CD4-positive, alpha-beta memory T cell (primary cell): ENCODE measurements around the gene GSTA2. TPM values are rescaled to one million over a fixed set of nuclear protein-coding genes. Genes with fewer than 3 reads are reported as not detected.
"Not testable (repeated sequence)": the region's sequence is repeated elsewhere in the genome, so short reads cannot be mapped to it uniquely, and the experiment has no call there.

ENCODE experiments used
- CTCF ChIA-PET: fragments of 350-600 bp; sonication (Branson Sonifier 250); formaldehyde crosslinking; loops from one replicate; lab custom pipeline; 2021; ENCODE audit warnings: inconsistent platforms; ENCODE audit not compliant: partially characterized antibody; lab: Charles Lee
- POLR2A ChIA-PET: fragments of 350-600 bp; sonication (Branson Sonifier 250); formaldehyde crosslinking; loops from one replicate; lab custom pipeline; 2021; ENCODE audit not compliant: partially characterized antibody; lab: Charles Lee
- DNase-seq, 5 donors: peaks; one replicate each; pipeline versions ENCODE4 v3.0.0 to v3.0.0-alpha.2; 2020 to 2022; ENCODE audit warnings: mixed read lengths in 1 of 5
- H3K27ac ChIP-seq: one replicate; pipeline ENCODE4 v1.7.0; 2013; ENCODE audit warnings: low read depth, low read length
- H3K27me3 ChIP-seq: 2 replicates; pipeline ENCODE4 v1.7.0; 2013; ENCODE audit warnings: mild to moderate bottlenecking, low read length, moderate library complexity; ENCODE audit not compliant: insufficient read depth
- H3K36me3 ChIP-seq: 2 replicates; pipeline ENCODE4 v1.7.0; 2013; ENCODE audit warnings: mild to moderate bottlenecking, low read length, moderate library complexity; ENCODE audit not compliant: insufficient read depth
- H3K4me1 ChIP-seq: 2 replicates; pipeline ENCODE4 v1.7.0; 2013; ENCODE audit warnings: mild to moderate bottlenecking, low read length, moderate library complexity; ENCODE audit not compliant: insufficient read depth
- H3K4me3 ChIP-seq, 2 donors: one replicate each; pipeline ENCODE4 v1.7.0; 2013; ENCODE audit warnings: low read length in 2 of 2, mild to moderate bottlenecking in 1 of 2
- H3K9me3 ChIP-seq, 2 donors: one replicate each; pipeline ENCODE4 v1.7.0; 2013; ENCODE audit warnings: low read length in 2 of 2, control low read depth in 1 of 2; ENCODE audit not compliant: control insufficient read depth in 1 of 2
- H3K27ac Mint-ChIP-seq, 7 donors: one replicate each; pipeline ENCODE4 v1.8.0; 2020 to 2021; ENCODE audit warnings: mixed read lengths in 7 of 7, mild to moderate bottlenecking in 6 of 7, inconsistent platforms in 3 of 7, moderate library complexity in 3 of 7
- H3K27me3 Mint-ChIP-seq, 2 donors: one replicate each; pipeline ENCODE4 v1.8.0; 2020 to 2021; ENCODE audit warnings: mixed read lengths in 2 of 2
- H3K36me3 Mint-ChIP-seq, 2 donors: one replicate each; pipeline ENCODE4 v1.8.0; 2020 to 2021; ENCODE audit warnings: mixed read lengths in 2 of 2, inconsistent platforms in 1 of 2, mild to moderate bottlenecking in 1 of 2
- H3K4me1 Mint-ChIP-seq, 4 donors: one replicate each; pipeline ENCODE4 v1.8.0; 2020 to 2021; ENCODE audit warnings: mixed read lengths in 4 of 4, mild to moderate bottlenecking in 1 of 4
- H3K4me3 Mint-ChIP-seq, 8 donors: one replicate each; pipeline ENCODE4 v1.8.0; 2020 to 2021; ENCODE audit warnings: mixed read lengths in 8 of 8, mild to moderate bottlenecking in 7 of 8, moderate library complexity in 6 of 8, inconsistent platforms in 3 of 8
- H3K9me3 Mint-ChIP-seq, 8 donors: one replicate each; pipeline ENCODE4 v1.8.0; 2020 to 2021; ENCODE audit warnings: mixed read lengths in 8 of 8, mild to moderate bottlenecking in 5 of 8, inconsistent platforms in 3 of 8, moderate library complexity in 1 of 8
- intact Hi-C: fragments of 100-400 bp; cut with micrococcal nuclease; formaldehyde crosslinking; loops from one replicate; pipeline ENCODE4 v1.15.1; 2023
- polyA plus RNA-seq, 2 donors: library from polyadenylated mRNA; unstranded; fragments of 300-500 nt; fragmentation: Illumina TruSeq; gene quantifications; one replicate each; pipeline ENCODE4 v1.2.3, GENCODE V29; 2021
- total RNA-seq, 2 experiments: library from RNA; stranded (reverse); gene quantifications; one replicate each; pipeline ENCODE4 v1.2.3, GENCODE V29; 2021

The GSTA2 gene
- total RNA-seq, result not detected
- polyA plus RNA-seq, result not detected

DNA sequence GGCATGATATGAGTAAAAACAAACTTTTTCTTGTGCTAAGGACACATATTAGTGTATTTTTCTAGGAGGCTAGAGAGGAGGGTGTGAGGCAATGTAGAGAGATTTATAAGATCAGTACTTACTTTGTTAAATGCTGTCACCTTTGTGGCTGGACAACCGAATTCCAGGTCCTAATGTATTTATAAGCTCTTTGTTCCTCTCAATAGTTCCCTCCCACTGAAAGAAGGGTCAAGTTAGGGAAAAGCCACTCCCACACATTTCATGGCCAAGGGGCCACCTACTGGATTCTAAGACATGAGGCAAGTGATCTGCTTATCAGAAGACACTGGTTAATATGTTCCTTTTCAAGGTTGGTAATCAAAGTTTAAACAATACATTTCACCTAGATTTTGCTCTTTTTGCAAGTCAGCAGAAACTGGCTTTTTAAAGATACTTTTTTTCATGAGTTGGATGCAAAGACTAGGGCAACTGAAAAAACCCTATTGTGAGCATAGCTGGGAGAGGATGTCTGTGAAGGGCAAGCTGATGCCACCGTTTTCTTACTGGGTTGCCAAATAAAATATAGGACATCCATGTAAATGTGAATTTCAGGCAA is at the start of gene GSTA2:
Gene GSTA2, minus strand, starts transcription at position 154 of the 595 bp plus-strand sequence. CDS start 5,528 bp downstream, outside the sequence.
- CTCF ChIA-PET, H3K4me3 ChIP-seq, H3K27ac Mint-ChIP-seq, H3K36me3 Mint-ChIP-seq, POLR2A ChIA-PET, intact Hi-C loops, H3K4me1 Mint-ChIP-seq, H3K36me3 ChIP-seq, H3K9me3 ChIP-seq, H3K4me1 ChIP-seq, DNase-seq, H3K4me3 Mint-ChIP-seq, H3K27ac ChIP-seq, H3K9me3 Mint-ChIP-seq, H3K27me3 ChIP-seq: not testable (repeated sequence)
- peaks cover 0 to 18% of the 10 kb centered on the region in 2 donors for H3K27me3 Mint-ChIP-seq

DNA sequence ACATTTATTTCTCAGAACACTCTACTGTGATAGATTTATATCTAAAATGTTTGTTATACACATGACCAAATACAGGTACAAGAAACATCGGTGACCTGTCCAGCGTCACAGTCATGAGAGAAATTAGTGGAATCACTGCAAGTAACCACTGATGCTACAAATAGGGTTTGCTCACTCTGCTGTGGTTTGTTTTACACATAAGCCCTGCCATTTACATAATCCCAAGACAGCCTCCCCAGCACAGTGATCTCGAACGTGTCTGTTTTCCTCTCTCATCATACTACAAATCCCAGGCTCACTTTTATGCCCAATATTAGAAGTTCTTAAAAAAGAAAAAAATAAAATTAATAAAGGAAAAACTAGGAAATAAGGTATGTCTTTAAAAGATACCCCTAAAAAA is 46.5 kb upstream of the GSTA2 start:
- H3K27me3 ChIP-seq, H3K4me3 ChIP-seq, DNase-seq, H3K4me1 ChIP-seq, H3K4me1 Mint-ChIP-seq, H3K9me3 ChIP-seq, H3K36me3 ChIP-seq, H3K9me3 Mint-ChIP-seq, H3K36me3 Mint-ChIP-seq, intact Hi-C loops, H3K4me3 Mint-ChIP-seq, CTCF ChIA-PET, H3K27ac Mint-ChIP-seq, POLR2A ChIA-PET, H3K27ac ChIP-seq: not testable (repeated sequence)
- H3K27me3 Mint-ChIP-seq, result peaks cover 13 to 23% of the 10 kb centered on the region in 2 donors

DNA sequence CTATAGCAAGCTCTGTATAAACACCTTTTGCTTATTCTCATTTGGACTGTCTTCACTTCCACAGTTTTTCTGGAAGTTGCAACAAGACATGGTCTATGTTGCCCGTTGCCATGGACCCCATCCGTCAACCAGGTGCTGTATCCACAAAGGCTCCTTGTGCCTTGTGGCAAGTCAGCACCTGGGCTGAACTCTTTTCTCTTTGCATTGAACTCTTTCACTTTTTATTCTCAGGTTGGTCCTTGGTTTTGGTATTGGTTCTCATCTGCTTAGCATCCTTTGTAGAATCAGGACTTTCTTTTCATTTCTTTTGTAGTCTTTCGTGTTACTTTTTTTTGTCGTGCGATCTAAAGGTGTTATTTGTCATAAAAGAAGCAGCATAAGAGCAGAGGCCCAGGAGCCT is 45.4 kb upstream of the GSTA2 start:
- peaks cover 0 to 2% (median 0%) of the 10 kb centered on the region in 8 donors for H3K9me3 Mint-ChIP-seq
- intact Hi-C loops, result no loop called here
- no peaks in the 10 kb centered on the region for H3K4me1 ChIP-seq
- no peak overlapping the region for H3K4me3 Mint-ChIP-seq
- ChIA-PET POLR2A (no interaction called here), CTCF (no interaction called here)
- H3K27me3 Mint-ChIP-seq, result peaks cover 18 to 27% of the 10 kb centered on the region in 2 donors
- H3K36me3 ChIP-seq, result no peaks in the 10 kb centered on the region
- H3K4me1 Mint-ChIP-seq, result no peaks in the 10 kb centered on the region
- H3K27me3 ChIP-seq, result no peaks in the 10 kb centered on the region
- no peak for DNase-seq
- no peak overlapping the region for H3K4me3 ChIP-seq
- no peaks in the 10 kb centered on the region for H3K36me3 Mint-ChIP-seq
- no peak overlapping the region for H3K27ac ChIP-seq
- H3K27ac Mint-ChIP-seq, result no peak overlapping the region
- H3K9me3 ChIP-seq, result no peaks in the 10 kb centered on the region

DNA sequence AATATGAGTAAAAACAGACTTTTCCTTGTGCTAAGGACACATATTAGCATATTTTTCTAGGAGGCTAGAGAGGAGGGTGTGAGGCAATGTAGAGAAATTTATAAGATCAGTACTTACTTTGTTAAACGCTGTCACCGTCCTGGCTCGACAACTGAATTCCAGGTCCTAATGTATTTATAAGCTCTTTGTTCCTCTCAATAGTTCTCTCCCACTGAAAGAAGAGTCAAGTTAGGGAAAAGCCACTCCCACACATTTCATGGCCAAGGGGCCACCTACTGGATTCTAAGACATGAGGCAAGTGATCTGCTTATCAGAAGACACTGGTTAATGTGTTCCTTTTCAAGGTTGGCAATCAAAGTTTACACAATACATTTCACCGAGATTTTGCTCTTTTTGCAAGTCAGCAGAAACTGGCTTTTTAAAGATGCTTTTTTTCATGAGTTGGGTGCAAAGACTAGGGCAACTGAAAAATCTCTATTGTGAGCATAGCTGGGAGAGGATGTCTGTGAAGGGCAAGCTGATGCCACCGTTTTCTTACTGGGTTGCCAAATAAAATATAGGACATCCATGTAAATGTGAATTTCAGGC is 40.5 kb upstream of the GSTA2 start, which contains the start of gene GSTA1:
Gene GSTA1, minus strand, starts transcription at position 149 of the 588 bp plus-strand sequence. CDS start 4,549 bp downstream, outside the sequence.
- DNase-seq, H3K27ac ChIP-seq, POLR2A ChIA-PET, H3K4me1 ChIP-seq, H3K9me3 ChIP-seq, H3K9me3 Mint-ChIP-seq, H3K4me1 Mint-ChIP-seq, H3K27ac Mint-ChIP-seq, intact Hi-C loops, H3K36me3 Mint-ChIP-seq, H3K4me3 ChIP-seq, CTCF ChIA-PET, H3K36me3 ChIP-seq, H3K4me3 Mint-ChIP-seq, H3K27me3 ChIP-seq: not testable (repeated sequence)
- peaks cover 24 to 28% of the 10 kb centered on the region in 2 donors for H3K27me3 Mint-ChIP-seq

DNA sequence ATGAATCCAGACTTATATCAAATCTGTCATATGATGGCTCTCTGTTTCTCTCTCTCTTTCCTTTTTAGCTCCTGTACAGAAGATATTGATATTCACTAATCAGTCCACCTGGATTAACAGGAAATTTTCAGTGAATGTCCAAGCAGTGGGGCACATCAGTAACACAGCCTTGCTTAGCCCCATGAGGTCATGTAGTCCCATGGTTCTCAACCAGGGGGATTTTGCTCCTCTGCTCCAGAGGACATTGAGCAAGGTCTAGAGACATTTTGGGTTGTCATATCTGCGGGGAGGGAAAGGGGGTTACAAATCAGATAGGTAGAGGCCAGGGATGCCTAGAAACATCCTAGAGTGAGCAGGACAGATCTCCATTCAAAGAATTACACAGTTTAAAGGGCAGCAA is 39.5 kb upstream of the GSTA2 start:
- no peaks in the 10 kb centered on the region for H3K27me3 ChIP-seq
- no peak overlapping the region for H3K4me3 Mint-ChIP-seq
- intact Hi-C loops, result no loop called here
- H3K27ac ChIP-seq, result no peak overlapping the region
- H3K27ac Mint-ChIP-seq, result no peak overlapping the region
- ChIA-PET POLR2A (no interaction called here), CTCF (no interaction called here)
- no peaks in the 10 kb centered on the region for H3K9me3 Mint-ChIP-seq
- no peak overlapping the region for H3K4me3 ChIP-seq
- DNase-seq, result no peak
- H3K9me3 ChIP-seq, result no peaks in the 10 kb centered on the region
- H3K4me1 Mint-ChIP-seq, result no peaks in the 10 kb centered on the region
- H3K36me3 Mint-ChIP-seq, result no peaks in the 10 kb centered on the region
- H3K36me3 ChIP-seq, result no peaks in the 10 kb centered on the region
- H3K27me3 Mint-ChIP-seq, result peaks cover 19 to 27% of the 10 kb centered on the region in 2 donors
- H3K4me1 ChIP-seq, result no peaks in the 10 kb centered on the region

DNA sequence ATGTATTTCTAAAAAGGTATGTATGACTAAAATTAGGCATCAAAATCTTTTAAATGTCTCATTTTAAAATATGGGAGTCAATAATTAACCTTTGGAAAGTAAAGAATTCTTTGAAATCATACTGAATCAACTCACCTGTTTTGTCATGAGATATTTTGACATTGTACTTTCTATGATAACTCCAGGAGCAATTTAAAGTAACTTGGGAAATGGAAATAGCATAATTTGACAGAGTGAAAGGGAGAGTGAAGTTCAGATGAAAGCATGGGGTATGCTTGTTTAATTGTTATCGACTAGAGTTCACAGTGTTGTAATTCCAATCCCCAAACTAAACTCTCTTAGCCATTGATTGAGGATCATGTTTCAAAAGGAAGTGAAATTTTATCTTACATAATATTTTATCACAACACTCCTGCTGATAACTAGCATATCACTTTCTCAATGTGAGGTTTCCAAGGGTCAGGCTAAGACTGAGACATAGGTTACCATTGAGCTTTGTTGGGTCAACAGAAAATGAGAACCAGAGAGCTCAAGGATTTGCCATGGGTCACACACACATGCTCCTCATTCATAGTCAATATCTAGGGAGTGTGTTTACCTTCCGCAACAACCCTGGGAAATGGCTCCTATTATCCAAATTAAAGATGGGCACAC is 38.0 kb upstream of the GSTA2 start:
- H3K9me3 ChIP-seq, result no peaks in the 10 kb centered on the region
- Mint-ChIP-seq H3K36me3 (no peaks in the 10 kb centered on the region), H3K27ac (no peak overlapping the region), H3K4me3 (no peak overlapping the region), H3K9me3 (no peaks in the 10 kb centered on the region), H3K4me1 (no peaks in the 10 kb centered on the region), H3K27me3 (peaks cover 20 to 31% of the 10 kb centered on the region in 2 donors)
- intact Hi-C loops, result no loop called here
- H3K4me3 ChIP-seq, result no peak overlapping the region
- no peak for DNase-seq
- no peaks in the 10 kb centered on the region for H3K36me3 ChIP-seq
- POLR2A ChIA-PET, result no interaction called here
- no peaks in the 10 kb centered on the region for H3K4me1 ChIP-seq
- H3K27me3 ChIP-seq, result no peaks in the 10 kb centered on the region
- H3K27ac ChIP-seq, result no peak overlapping the region
- CTCF ChIA-PET, result no interaction called here

DNA sequence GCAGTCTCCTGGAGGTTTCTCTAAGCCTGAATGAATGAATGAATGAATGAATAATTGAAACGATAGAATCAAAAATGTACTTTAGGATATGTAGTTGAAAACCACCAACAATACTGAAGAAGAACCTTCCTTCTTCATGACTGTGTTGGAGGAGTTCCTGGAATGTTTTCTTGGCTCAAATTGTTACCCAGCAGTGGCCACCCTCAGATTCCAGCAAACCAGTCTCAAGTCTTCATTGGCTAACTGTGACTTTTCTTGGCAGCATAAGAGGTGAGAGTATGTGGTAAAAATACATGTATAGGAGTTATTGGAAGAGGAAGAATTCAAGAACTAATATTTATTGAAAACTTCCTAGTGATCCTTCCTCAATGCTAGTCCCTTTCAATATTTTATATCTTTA is 36.0 kb upstream of the GSTA2 start:
- CTCF ChIA-PET, DNase-seq, H3K9me3 Mint-ChIP-seq, H3K27me3 ChIP-seq, H3K36me3 Mint-ChIP-seq, H3K27ac ChIP-seq, H3K4me3 ChIP-seq, POLR2A ChIA-PET, H3K9me3 ChIP-seq, H3K4me1 Mint-ChIP-seq, H3K4me1 ChIP-seq, H3K27ac Mint-ChIP-seq, H3K36me3 ChIP-seq, intact Hi-C loops, H3K4me3 Mint-ChIP-seq: not testable (repeated sequence)
- peaks cover 22 to 27% of the 10 kb centered on the region in 2 donors for H3K27me3 Mint-ChIP-seq
